ENCODE data around the gene SLFN5.
"Not testable (repeated sequence)": the region's sequence is repeated elsewhere in the genome, so short reads cannot be mapped to it uniquely, and the experiment has no call there.

The SLFN5 gene

DNA sequence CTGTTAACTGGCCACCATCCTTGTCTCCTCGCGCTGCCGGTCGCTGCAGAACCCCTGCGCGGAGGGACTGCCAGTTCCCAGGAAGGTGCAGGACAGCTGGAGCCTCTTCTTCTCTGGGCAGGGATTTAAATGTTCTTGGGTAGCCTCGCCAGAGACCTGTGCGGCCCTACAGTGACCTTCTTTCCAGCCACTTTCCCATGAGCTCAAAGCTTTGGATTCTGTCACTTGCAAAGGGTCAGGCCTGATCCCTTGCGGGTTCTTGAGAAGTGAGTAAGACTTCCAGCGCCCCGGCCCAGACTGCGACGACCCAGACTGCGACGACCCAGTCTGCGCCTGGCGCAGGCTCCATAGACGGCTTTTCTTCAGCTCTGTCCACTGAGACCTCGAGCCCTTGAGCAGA is 1.4 kb upstream of the SLFN5 start:
- peak in 1 of 2 donors; percentile 19 for DNase-seq (ENCODE audit: low read depth in 1 of 2, low spot score in 1 of 2)

DNA sequence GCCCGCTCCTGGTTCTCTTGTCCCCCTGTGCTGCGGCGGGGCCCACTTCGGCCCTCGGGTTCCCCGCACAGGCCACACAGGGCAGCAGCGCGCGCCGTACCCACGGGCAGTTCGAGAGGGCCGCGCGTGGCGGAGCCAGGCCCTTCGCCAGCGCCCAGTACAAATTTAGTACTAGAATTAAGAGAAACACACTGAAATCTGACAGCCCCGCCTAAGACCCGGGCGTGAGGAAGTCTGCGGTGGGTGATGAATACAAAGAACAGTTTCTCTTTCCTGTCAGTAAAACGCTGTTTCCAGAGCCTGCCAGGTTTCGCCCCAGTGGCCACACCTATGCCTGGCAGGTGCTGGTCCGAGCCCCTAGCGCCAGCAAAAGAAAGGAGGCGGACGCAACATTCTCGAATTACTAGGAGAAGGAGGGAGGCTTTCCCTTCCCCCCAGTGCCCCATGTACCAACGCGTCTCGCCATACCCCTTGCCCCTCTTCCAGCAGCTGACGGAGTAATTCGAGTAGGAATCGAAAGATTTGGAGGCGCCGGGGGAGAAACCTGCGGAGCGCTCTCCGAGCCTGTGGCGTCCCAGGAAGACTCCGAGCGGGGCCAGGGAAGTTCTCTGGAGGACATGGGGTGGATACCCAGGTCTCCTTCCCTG is 591 bp upstream of the SLFN5 start:
- DNase-seq (ENCODE audit: low read depth in 1 of 2, low spot score in 1 of 2) = peak; percentile 63 to 65

DNA sequence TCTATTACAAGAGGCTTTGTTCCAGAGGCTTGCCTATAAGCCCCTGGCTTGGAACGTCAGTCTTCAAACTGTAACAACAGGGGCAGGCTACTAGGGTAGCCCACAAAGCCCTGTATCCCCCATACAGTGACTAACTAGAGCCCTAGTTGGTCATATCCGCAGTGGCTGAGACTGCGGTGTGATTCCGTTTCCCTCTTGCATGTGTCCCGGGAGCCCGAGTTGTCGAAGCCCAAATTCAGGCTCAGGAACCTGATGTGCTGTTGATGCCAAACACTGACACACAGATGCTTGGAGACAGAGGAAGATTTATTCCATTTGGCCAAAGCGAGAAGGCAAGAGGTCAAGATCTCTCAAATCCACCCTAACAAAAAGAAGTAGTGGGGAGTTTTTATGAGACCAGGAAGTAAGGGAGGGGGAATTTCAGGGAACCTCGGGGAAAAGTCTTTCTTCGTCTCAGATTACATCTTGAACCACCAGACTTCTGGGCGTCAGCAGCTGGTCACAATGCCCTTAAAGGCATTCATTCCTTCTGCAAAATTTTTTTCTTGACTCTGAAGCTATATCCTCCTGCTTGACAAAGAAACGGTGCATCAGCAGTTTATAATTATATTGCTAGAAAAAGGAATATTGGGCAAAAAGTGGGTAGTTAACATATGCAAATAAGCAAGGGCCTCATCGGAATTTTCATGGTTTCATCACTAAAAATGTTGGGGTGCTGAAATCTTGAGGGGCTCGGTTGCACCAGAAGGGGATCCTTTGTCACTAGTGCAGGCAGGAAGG is 879 bp downstream of the SLFN5 start:
- no peak for DNase-seq (ENCODE audit: low read depth in 1 of 2, low spot score in 1 of 2)

DNA sequence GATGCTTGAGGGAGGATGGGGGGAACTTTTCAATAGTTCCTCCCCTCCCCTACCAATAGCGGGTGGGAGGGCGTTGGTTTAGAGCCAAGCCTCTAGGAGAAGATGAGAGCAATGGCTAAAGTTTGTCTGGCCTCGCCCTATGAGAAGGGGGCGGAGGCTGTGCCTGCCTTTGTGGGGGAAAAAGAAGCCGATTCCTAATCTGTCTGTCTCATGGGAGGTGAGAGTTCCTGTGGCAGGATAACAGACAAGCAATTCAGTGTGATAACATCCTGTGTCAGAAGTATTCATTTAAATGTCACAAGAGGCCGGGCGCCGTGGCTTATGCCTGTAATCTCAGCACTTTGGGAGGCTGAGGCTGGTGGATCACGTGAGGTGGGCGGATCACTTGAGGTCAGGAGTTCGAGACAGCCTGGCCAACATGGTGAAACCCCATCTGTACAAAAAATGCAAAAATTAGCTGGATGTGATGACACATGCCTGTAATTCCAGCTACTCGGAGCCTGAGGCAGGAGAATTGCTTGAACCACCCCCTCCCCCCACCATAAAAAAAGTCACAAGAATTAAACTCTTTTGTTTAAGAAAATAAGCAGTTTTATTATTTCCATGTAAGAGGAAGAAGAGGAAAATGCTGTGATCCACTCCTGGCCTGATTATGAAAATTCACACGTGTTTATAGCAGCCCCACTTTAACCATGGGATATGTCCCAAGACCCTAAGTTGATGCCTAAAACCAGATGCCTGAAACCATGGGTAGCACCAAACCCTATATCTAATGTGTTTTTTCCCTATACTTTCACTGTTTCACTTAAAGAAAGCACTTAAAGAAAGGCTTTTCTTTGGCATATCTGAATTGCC is 1.7 kb downstream of the SLFN5 start:
- DNase-seq (ENCODE audit: low read depth in 1 of 2, low spot score in 1 of 2) = peak; percentile 53 to 65

DNA sequence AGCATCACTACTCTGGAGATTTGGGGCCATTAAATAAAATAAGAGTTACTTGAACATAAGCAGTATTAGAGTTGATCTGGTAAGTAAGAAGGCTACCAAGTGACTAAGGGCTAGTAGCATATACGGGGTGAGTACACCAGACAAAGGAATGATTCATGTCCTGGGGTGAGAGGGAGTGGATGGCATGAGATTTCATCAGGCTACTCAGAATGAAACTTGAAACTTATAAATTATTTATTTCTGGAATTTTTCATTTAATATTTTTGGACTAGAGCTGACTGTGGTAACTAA is 2.3 kb downstream of the SLFN5 start:
- no peak for DNase-seq (ENCODE audit: low read depth in 1 of 2, low spot score in 1 of 2)

DNA sequence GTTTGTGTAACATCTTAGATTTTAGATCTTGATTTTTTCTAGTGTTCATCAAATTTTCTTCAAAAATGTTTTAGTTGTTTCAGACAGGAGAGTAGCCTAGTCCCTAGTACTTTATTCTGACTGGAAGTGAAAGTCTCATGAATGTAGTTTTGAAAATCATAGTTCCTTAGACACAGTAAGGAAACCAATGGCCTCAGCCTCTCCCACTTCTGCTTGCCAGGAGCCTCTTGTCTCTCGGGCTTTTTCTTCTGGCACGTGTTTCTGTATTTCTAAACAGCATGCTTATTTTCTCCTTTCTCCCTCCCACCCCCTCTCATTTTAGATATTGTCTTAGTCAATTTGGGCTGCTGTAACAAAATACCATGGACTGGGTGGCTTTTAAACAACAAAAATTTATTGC is 9.8 kb downstream of the SLFN5 start:
- DNase-seq (ENCODE audit: low read depth in 1 of 2, low spot score in 1 of 2) = no peak

DNA sequence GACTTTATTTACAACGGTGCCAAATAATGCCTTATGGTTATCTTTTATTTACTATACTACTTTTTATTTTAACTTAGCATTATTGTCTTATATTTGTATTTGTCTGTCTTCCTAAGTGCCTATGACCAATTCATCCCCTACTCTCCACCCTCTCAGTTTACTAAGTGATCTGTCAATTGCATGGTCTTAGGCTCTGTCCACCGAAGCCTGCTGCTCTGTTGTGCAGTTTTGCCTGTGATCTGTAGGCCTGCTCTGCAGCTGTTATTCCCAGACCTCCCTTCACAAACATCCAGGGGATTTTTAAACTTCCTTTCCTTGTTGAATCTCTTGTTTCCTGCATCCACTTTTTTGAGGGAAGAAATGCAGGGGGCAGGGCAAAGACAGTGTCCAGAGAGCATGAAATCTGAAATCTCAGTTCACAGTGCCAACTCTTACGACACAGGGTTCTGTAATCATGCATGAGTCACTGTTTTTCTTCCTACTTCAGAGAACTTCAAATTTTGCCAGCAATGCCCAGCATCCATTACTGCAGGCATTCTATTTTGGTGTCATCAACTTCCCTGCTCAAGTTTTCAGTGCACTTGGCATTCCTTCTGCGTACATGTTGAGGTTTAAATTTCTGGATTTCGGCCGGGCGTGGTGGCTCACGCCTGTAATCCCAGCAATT is 11.4 kb downstream of the SLFN5 start:
- no peak for DNase-seq (ENCODE audit: low read depth in 1 of 2, low spot score in 1 of 2)

DNA sequence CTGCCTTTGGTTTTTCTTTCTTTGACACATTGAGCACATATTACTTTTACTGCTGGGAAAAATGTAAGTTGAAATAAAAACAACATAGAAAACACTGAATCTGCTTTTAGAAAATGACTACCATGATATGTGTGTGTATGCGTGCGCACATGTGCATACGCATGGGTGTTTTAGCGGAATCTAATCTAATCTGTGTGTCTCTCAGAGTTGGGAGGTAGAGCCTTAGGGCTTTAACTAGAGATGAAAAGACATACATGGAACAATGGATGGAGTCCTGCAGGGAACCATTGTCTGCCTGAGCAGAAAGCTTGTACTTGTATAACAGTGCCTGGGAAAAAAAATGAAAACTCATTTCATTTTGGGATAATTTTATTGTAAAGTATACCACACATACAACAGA is 12.4 kb downstream of the SLFN5 start:
- no peak for DNase-seq (ENCODE audit: low read depth in 1 of 2, low spot score in 1 of 2)

DNA sequence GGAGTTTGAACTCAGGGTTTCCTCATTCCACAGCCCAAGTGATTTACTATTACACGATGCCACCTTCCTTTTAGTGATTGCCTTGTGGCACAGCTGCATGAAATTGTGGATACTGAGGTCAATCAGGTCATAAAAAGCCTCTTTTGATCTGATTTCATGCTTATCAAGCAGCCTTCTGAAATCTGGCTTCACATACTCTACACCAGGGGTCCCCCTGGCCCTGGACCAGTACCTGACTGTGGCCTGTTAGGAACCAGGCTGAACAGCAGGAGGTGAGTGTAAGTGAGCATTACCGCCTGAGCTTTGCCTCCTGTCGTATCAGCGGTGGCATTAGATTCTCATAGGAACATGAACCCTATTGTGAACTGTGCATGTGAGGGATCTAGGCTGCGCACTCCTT is 13.8 kb downstream of the SLFN5 start:
- no peak for DNase-seq (ENCODE audit: low read depth in 1 of 2, low spot score in 1 of 2)

DNA sequence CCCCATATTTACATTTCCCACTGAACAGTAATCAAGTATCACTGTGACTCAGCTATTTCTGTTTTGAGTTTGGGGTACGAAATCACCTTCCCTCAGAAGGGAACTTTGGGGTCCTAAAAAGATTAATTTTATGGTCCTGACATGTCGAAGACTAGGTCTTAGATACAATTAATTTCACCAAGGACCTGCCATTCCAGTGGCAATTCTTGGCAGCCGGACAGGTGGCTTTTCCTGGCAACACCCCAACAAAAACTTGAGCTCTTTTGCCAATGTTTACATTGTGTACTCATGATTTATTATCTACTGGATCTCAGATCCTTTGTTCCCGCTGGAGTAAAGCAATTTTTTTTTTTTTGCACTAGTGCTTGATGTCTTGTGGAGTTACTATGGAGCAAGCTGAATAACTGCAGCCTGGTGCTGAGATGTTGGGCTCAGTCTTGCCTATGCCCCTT is 14.4 kb downstream of the SLFN5 start:
- no peak for DNase-seq (ENCODE audit: low read depth in 1 of 2, low spot score in 1 of 2)

DNA sequence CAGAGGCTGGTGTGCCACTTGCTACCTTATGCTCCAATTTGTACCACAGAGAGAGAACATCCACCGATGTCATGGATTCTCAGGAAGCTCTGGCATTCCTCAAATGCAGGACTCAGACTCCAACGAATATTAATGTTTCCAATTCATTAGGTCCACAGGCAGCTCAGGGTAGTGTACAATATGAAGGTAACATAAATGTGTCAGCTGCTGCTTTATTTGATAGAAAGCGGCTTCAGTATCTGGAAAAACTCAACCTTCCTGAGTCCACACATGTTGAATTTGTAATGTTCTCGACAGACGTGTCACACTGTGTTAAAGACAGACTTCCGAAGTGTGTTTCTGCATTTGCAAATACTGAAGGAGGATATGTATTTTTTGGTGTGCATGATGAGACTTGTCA is 16.1 kb downstream of the SLFN5 start:
- DNase-seq (ENCODE audit: low read depth in 1 of 2, low spot score in 1 of 2) = no peak

DNA sequence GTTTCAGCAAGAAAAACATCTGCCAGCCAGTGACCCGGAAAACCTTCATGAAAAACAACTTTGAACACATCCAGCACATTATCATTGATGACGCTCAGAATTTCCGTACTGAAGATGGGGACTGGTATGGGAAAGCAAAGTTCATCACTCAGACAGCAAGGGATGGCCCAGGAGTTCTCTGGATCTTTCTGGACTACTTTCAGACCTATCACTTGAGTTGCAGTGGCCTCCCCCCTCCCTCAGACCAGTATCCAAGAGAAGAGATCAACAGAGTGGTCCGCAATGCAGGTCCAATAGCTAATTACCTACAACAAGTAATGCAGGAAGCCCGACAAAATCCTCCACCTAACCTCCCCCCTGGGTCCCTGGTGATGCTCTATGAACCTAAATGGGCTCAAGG is 22.2 kb downstream of the SLFN5 start:
- DNase-seq (ENCODE audit: low read depth in 1 of 2, low spot score in 1 of 2) = no peak

DNA sequence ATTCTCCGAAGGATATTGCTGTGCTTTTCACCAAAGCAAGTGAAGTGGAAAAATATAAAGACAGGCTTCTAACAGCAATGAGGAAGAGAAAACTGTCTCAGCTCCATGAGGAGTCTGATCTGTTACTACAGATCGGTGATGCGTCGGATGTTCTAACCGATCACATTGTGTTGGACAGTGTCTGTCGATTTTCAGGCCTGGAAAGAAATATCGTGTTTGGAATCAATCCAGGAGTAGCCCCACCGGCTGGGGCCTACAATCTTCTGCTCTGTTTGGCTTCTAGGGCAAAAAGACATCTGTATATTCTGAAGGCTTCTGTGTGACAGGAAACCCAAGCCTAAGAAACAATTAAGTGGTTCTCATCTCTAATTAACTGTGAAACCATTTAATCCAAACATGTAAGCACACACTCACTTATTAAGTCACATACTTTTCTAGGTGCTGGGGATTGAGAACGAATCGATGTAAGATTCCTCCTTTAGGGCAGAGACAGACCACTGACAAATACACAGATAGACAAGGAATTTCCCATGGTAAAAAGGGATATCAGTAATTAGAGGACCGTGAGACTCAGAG is 22.8 kb downstream of the SLFN5 start:
- no peak for DNase-seq (ENCODE audit: low read depth in 1 of 2, low spot score in 1 of 2)

DNA sequence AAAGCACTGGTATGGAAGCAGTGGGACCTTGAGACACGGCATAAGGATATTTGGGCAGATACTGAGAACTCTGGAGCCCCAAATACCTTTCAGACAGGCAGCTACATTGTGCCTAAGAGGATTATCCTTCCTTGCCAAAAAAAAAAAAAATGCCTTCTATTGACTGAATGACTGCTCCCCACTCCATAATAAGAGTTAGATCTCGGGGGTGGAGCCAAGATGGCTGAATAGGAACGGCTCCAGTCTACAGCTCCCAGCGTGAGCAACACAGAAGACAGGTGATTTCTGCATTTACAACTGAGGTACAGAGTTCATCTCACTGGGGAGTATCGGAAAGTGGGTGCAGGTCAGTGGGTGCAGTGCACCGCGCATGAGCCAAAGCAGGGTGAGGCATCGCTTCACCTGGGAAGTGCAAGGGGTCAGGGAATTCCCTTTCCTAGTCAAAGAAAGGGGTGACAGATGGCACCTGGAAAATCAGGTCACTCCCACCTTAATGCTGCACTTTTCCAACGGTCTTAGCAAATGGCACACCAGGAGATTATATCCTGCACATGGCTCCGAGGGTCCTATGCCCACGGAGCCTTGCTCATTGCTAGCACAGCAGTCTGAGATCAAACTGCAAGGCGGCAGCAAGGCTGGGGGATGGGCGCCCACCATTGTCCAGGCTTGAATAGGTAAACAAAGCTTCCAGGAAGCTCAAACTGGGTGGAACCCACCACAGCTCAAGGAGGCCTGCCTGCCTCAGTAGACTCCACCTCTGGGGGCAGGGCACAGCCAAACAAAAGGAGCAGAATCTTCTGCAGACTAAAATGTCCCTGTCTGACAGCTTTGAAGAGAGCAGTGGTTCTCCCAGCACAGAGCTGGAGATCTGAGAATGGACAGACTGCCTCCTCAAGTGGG is 31.5 kb downstream of the SLFN5 start:
- not testable (repeated sequence) for DNase-seq (ENCODE audit: low read depth in 1 of 2, low spot score in 1 of 2)

DNA sequence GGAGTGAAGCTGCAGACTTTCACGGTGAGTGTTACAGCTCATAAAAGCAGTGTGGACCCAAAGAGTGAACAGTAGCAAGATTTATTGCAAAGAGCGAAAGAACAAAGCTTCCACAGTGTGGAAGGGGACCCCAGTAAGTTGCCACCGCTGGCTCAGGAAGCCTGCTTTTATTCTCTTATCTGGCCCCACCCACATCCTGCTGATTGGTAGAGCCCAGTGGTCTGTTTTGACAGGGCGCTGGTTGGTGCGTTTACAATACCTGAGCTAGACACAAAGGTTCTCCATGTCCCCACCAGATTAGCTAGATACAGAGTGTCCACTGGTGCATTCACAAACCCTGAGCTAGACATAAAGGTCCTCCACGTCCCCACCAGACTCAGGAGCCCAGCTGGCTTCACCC is 35.6 kb downstream of the SLFN5 start:
- DNase-seq (ENCODE audit: low read depth in 1 of 2, low spot score in 1 of 2) = not testable (repeated sequence)

DNA sequence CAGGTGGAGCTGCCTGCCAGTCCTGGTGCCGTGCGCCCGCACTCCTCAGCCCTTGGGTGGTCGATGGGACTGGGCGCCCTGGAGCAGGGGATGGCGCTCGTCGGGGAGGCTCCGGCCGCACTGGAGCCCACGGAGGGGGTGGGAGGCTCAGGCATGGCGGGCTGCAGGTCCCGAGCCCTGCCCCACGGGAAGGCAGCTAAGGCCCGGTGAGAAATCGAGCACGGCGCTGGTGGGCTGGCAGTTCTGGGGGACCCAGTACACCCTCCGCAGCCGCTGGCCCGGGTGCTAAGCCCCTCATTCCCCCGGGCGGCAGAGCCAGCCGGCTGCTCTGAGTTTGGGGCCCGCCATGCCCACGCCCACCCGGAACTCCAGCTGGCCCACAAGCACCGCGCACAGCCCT is 36.0 kb downstream of the SLFN5 start:
- DNase-seq (ENCODE audit: low read depth in 1 of 2, low spot score in 1 of 2) = not testable (repeated sequence)

DNA sequence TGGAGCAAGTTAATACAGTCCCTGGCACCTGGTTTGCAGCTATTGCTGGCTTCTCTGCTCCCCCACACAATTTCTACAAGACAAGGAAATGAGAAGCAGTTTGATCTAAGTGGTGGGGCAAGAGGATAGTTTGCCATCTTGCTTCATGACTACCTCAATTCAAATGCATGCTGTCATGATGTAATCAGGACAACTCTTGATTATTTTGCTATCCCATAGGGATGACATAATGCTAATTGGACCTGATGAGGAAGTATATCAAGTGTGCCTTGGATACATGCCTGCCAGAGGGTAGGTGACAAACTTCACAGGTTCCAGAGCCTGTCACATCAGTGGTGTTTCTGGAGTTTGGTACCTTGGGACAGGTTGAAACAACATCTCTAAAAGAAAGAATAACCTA is 40.9 kb downstream of the SLFN5 start:
- no peak for DNase-seq (ENCODE audit: low read depth in 1 of 2, low spot score in 1 of 2)

DNA sequence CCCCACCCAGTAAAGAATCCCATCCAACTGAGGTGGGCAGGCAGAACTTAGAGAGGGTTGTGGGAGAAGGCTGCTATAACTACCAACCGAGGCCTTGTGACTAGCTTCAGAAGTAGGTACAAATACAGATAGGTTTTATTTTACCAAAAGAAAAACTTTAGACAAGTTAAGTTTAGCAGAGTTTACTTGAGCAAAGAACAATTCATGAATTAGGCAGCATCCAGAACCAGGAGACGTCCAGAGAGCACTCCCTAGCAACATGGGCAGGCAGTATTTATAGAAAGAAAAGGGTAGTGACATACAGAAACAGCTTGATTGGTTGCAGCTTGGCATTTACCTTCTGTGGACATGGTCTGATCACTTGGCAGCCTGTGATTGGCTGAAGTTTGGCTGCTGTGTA is 42.1 kb downstream of the SLFN5 start:
- no peak for DNase-seq (ENCODE audit: low read depth in 1 of 2, low spot score in 1 of 2)

DNA sequence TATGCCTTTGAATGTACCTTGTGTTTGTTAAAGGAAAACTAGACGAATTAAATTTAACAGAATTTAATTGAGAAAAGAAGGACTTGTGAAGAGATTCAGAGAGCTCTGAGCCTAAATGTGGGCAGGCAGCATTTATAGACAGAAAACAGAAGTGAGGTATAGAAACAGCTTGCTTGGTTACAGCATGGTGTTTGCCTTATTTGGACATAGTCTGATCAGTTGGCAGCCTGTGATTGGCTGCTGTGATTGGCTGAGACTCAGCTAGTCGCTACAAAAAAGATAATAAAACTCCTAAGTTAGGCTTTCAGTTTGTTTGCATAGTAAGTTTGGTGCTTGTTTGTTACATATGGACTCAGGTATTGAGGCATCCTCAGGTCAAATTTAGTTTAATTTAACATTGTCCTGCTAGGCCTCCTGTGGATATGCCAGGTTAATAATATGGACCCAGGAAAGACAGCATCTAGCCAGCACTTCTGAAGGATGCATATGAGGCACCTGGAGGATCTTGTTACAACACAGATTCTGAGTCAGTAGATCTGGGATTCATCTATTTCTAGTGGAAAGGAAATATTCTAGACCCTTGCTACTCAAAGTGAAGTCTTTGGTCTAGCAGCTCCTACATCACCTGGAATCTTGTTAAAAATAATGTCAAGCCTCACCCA is 43.4 kb downstream of the SLFN5 start:
- no peak for DNase-seq (ENCODE audit: low read depth in 1 of 2, low spot score in 1 of 2)
